DMS153 treated with DMSO at 0.1 percent for 48 hours (cell line): Measurements from ENCODE around the gene BICD1.
"Not testable (repeated sequence)": the region's sequence is repeated elsewhere in the genome, so short reads cannot be mapped to it uniquely, and the experiment has no call there.

Experiments
- DNase-seq: peaks from one replicate; lab custom pipeline; 2025; ENCODE audit not compliant: unreplicated experiment; lab: John Stamatoyannopoulos, UW

BICD1 gene

GRCh38 chr12:32106517-32107358 lies at the start of gene BICD1:
Gene BICD1, plus strand, starts transcription at chr12:32106847. Its CDS starts 485 bp downstream, at chr12:32107332.
- peak; percentile 56 for DNase-seq

- no peak for DNase-seq
Observed at GRCh38 chr12:32061033-32061432, 45.6 kb upstream of the BICD1 start.

- DNase-seq: no peak
Observed at GRCh38 chr12:32062881-32063280, 43.8 kb upstream of the BICD1 start.

GRCh38 chr12:32063796-32064195 lies 42.9 kb upstream of the BICD1 start:
- DNase-seq: no peak

- no peak for DNase-seq
Observed at GRCh38 chr12:32066206-32066605, 40.4 kb upstream of the BICD1 start.

GRCh38 chr12:32069071-32069470 lies 37.6 kb upstream of the BICD1 start:
- no peak for DNase-seq

GRCh38 chr12:32069731-32070130 lies 36.9 kb upstream of the BICD1 start:
- no peak for DNase-seq

GRCh38 chr12:32070370-32070769 lies 36.3 kb upstream of the BICD1 start:
- DNase-seq: no peak

GRCh38 chr12:32072102-32072501 lies 34.5 kb upstream of the BICD1 start:
- no peak for DNase-seq

GRCh38 chr12:32074432-32074831 lies 32.2 kb upstream of the BICD1 start:
- no peak for DNase-seq

GRCh38 chr12:32076941-32077340 lies 29.7 kb upstream of the BICD1 start:
- DNase-seq: no peak

- no peak for DNase-seq
Observed at GRCh38 chr12:32080435-32080834, 26.2 kb upstream of the BICD1 start.

GRCh38 chr12:32083489-32083888 lies 23.2 kb upstream of the BICD1 start:
- DNase-seq: no peak

- DNase-seq: no peak
Observed at GRCh38 chr12:32084017-32084688, 22.5 kb upstream of the BICD1 start.

GRCh38 chr12:32084753-32085152 lies 21.9 kb upstream of the BICD1 start:
- DNase-seq: no peak

- DNase-seq: no peak
Observed at GRCh38 chr12:32087306-32087705, 19.3 kb upstream of the BICD1 start.

GRCh38 chr12:32089156-32089555 lies 17.5 kb upstream of the BICD1 start:
- no peak for DNase-seq

GRCh38 chr12:32089586-32089985 lies 17.1 kb upstream of the BICD1 start:
- DNase-seq: no peak

- no peak for DNase-seq
Observed at GRCh38 chr12:32091696-32092095, 15.0 kb upstream of the BICD1 start.

GRCh38 chr12:32098112-32098511 lies 8.5 kb upstream of the BICD1 start:
- DNase-seq: no peak

- DNase-seq: not testable (repeated sequence)
Observed at GRCh38 chr12:32099275-32099674, 7.4 kb upstream of the BICD1 start.

GRCh38 chr12:32100361-32100760 lies 6.3 kb upstream of the BICD1 start:
- no peak for DNase-seq
